H9 (cell line): ENCODE measurements around the gene TNFRSF11A. TPM values are rescaled to one million over a fixed set of nuclear protein-coding genes. Genes with fewer than 3 reads are reported as not detected.

Source experiments
- DNase-seq: peaks from one replicate; pipeline ENCODE4 v3.0.0-alpha.2; 2017
- H2AFZ ChIP-seq: one replicate; pipeline ENCODE4 v1.6.1; 2013; ENCODE audit warnings: mild to moderate bottlenecking, low read length, control low read depth, moderate library complexity
- H2AK5ac ChIP-seq: 2 replicates; pipeline ENCODE4 v1.6.1; 2013; ENCODE audit warnings: low read length, control low read depth, mixed read lengths; ENCODE audit not compliant: insufficient read length
- H2BK120ac ChIP-seq: one replicate; pipeline ENCODE4 v1.6.1; 2013; ENCODE audit warnings: low read depth, mild to moderate bottlenecking, low read length, control low read depth, inconsistent platforms; ENCODE audit not compliant: poor library complexity, severe bottlenecking
- H2BK12ac ChIP-seq: 2 replicates; pipeline ENCODE4 v1.6.1; 2013; ENCODE audit warnings: low read length, control low read depth, mixed read lengths, low read depth; ENCODE audit not compliant: insufficient read length
- H2BK15ac ChIP-seq: 2 replicates; pipeline ENCODE4 v1.6.1; 2013; ENCODE audit warnings: low read depth, low read length, control low read depth
- H2BK20ac ChIP-seq: one replicate; pipeline ENCODE4 v1.6.1; 2013; ENCODE audit warnings: low read depth, mild to moderate bottlenecking, low read length, control low read depth, inconsistent platforms; ENCODE audit not compliant: poor library complexity, severe bottlenecking
- H2BK5ac ChIP-seq: 2 replicates; pipeline ENCODE4 v1.6.1; 2013; ENCODE audit warnings: low read length, control low read depth, mixed read lengths; ENCODE audit not compliant: insufficient read length
- H3K14ac ChIP-seq: 2 replicates; pipeline ENCODE4 v1.6.1; 2013; ENCODE audit warnings: low read length, control low read depth; ENCODE audit not compliant: insufficient read depth
- H3K18ac ChIP-seq: 2 replicates; pipeline ENCODE4 v1.6.1; 2013; ENCODE audit warnings: low read depth, mild to moderate bottlenecking, mixed read lengths, low read length, control low read depth; ENCODE audit not compliant: insufficient read length
- H3K23ac ChIP-seq: 2 replicates; pipeline ENCODE4 v1.6.1; 2013; ENCODE audit warnings: low read length, control low read depth, mixed read lengths, low read depth; ENCODE audit not compliant: insufficient read length
- H3K23me2 ChIP-seq: 2 replicates; pipeline ENCODE4 v1.6.1; 2013; ENCODE audit warnings: low read depth, mild to moderate bottlenecking, mixed read lengths, low read length, control low read depth; ENCODE audit not compliant: insufficient read length, poor library complexity, severe bottlenecking
- H3K27ac ChIP-seq: 2 replicates; pipeline ENCODE4 v1.5.1; 2013; ENCODE audit warnings: low read length, control low read depth, mixed read lengths, low read depth; ENCODE audit not compliant: insufficient read length
- H3K27me3 ChIP-seq: 2 replicates; pipeline ENCODE4 v1.6.1; 2013; ENCODE audit warnings: low read length, control low read depth, inconsistent platforms; ENCODE audit not compliant: insufficient read depth
- H3K4ac ChIP-seq: 2 replicates; pipeline ENCODE4 v1.6.1; 2013; ENCODE audit warnings: low read depth, mild to moderate bottlenecking, control low read depth, inconsistent platforms, low read length, moderate library complexity
- H3K4me1 ChIP-seq: 2 replicates; pipeline ENCODE4 v1.6.1; 2013; ENCODE audit warnings: low read length, control low read depth, inconsistent platforms; ENCODE audit not compliant: insufficient read depth
- H3K4me2 ChIP-seq: 2 replicates; pipeline ENCODE4 v1.6.1; 2013; ENCODE audit warnings: low read length, control low read depth, mixed read lengths; ENCODE audit not compliant: insufficient read length, insufficient read depth
- H3K56ac ChIP-seq: 2 replicates; pipeline ENCODE4 v1.6.1; 2013; ENCODE audit warnings: low read depth, mild to moderate bottlenecking, mixed read lengths, low read length, control low read depth; ENCODE audit not compliant: insufficient read length
- H3K79me1 ChIP-seq: 2 replicates; pipeline ENCODE4 v1.6.1; 2013; ENCODE audit warnings: low read depth, mild to moderate bottlenecking, moderate library complexity, low read length, control low read depth, inconsistent platforms; ENCODE audit not compliant: insufficient read depth, poor library complexity, severe bottlenecking
- H3K79me2 ChIP-seq: 2 replicates; pipeline ENCODE4 v1.6.1; 2013; ENCODE audit warnings: low read length, control low read depth, inconsistent platforms; ENCODE audit not compliant: insufficient read depth
- H3K9ac ChIP-seq: 2 replicates; pipeline ENCODE4 v1.6.1; 2013; ENCODE audit warnings: low read length, control low read depth, mixed read lengths; ENCODE audit not compliant: insufficient read length; ENCODE audit errors: extremely low read depth
- H3K9me3 ChIP-seq: one replicate; pipeline ENCODE4 v1.6.1; 2013; ENCODE audit warnings: low read depth, low read length, inconsistent platforms; ENCODE audit not compliant: control insufficient read depth
- H3T11ph ChIP-seq: one replicate; pipeline ENCODE4 v1.6.1; 2013; ENCODE audit warnings: mild to moderate bottlenecking, low read length, control low read depth, inconsistent platforms
- H4K20me1 ChIP-seq: one replicate; pipeline ENCODE4 v1.6.1; 2013; ENCODE audit not compliant: control insufficient read depth, insufficient read length, insufficient read depth
- H4K5ac ChIP-seq: 2 replicates; pipeline ENCODE4 v1.6.1; 2013; ENCODE audit warnings: low read depth, mild to moderate bottlenecking, mixed read lengths, low read length, control low read depth; ENCODE audit not compliant: insufficient read length
- H4K8ac ChIP-seq: replicated peaks from 2 replicates; pipeline ENCODE4 v1.6.1; 2013; ENCODE audit warnings: low read length, control low read depth, mixed read lengths, low read depth; ENCODE audit not compliant: insufficient read length
- H4K91ac ChIP-seq: 2 replicates; pipeline ENCODE4 v1.6.1; 2013; ENCODE audit warnings: low read depth, mild to moderate bottlenecking, moderate library complexity, mixed read lengths, low read length, control low read depth; ENCODE audit not compliant: insufficient read length
- H3K27ac Mint-ChIP-seq, 3 experiments: 2 replicates in 2 of 3; 3 replicates in 1 of 3; pipeline ENCODE4 v1.8.0; 2020 to 2021; ENCODE audit warnings: mixed read lengths in 3 of 3, mild to moderate bottlenecking in 1 of 3, moderate library complexity in 1 of 3
- H3K27me3 Mint-ChIP-seq: 2 replicates; pipeline ENCODE4 v1.8.0; 2021; ENCODE audit warnings: low read depth, mild to moderate bottlenecking, moderate library complexity, mixed read lengths
- H3K36me3 Mint-ChIP-seq, 3 experiments: 2 replicates in 2 of 3; 3 replicates in 1 of 3; pipeline ENCODE4 v1.8.0; 2020 to 2021; ENCODE audit warnings: low read depth in 3 of 3, mixed read lengths in 3 of 3; ENCODE audit not compliant: insufficient read depth in 1 of 3
- H3K4me1 Mint-ChIP-seq, 2 experiments: 2 replicates each; pipeline ENCODE4 v1.8.0; 2020; ENCODE audit warnings: mixed read lengths in 2 of 2
- H3K4me3 Mint-ChIP-seq, 2 experiments: 2 replicates in 1 of 2; 3 replicates in 1 of 2; pipeline ENCODE4 v1.8.0; 2020 to 2021; ENCODE audit warnings: mild to moderate bottlenecking in 2 of 2, mixed read lengths in 2 of 2, moderate library complexity in 1 of 2
- H3K9me3 Mint-ChIP-seq, 2 experiments: 2 replicates in 1 of 2; 3 replicates in 1 of 2; pipeline ENCODE4 v1.8.0; 2020; ENCODE audit warnings: mild to moderate bottlenecking in 2 of 2, mixed read lengths in 2 of 2, moderate library complexity in 1 of 2
- CTCF ChIP-seq: fragments of 200-600 bp; sonication (generic); conservative IDR thresholded peaks from 3 replicates; pipeline ENCODE4 v1.8.0; 2021; ENCODE audit warnings: antibody characterized with exemption, mild to moderate bottlenecking
- WGBS: extraction: QIAGEN DNeasy Blood & Tissue Kit; methylation state at CpG from one replicate; pipeline ENCODE4 v1.1.7; 2013; ENCODE audit warnings: missing lambda C conversion rate, low lambda C conversion rate, mixed read lengths; ENCODE audit not compliant: insufficient read length; ENCODE audit errors: extremely low coverage; 5-methylcytosine and 5-hydroxymethylcytosine counted together
- total RNA-seq: library from RNA; stranded (reverse); gene quantifications from 2 replicates; pipeline ENCODE4 v1.2.1, GENCODE V29; 2021

TNFRSF11A gene
- total RNA-seq, 1 experiment from 2014 or later: 7.8 TPM

DNA sequence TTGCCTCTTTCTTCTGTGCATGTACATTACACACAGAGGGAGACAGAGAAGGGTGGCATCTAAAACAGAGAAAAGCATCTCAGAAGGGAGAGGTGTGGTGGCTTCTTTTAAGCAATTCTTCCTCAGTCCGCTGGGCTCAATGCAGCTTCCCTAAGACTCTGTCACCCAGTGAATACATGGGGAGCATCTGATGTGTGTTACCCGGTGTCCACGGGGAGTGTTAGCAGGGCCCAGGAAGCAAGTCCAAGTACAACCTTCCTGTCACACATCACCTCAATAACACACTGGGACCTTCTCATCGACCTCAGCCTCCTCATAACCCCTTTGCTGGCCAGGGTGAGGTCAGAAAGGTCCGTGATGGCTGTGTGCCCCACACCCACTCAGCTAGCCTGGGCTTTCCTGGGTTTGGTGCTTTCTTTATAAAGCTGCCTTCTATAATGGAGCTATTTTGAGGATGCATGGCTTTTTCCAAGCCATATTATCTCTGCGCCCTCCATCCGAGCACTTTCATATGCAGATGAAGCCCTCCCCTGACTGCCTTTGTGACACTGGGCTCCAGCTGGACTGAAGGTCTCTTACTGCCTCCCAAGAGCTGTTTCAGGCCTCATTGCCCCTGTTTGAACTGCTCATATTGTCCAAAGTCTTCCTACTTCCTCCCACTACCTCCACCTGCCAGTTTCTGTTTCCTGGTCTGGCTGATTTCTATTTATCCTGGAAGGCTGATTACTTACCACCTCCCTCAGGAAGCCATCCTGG lies 21.4 kb downstream of the TNFRSF11A start:
- no peak for TF ChIP-seq CTCF
- Histone ChIP-seq H3K18ac (peak overlapping the region; percentile 9), H3K23me2 (no peaks in the 10 kb centered on the region), H3K4ac (no peak overlapping the region), H3K9me3 (no peaks in the 10 kb centered on the region), H2AFZ (no peak overlapping the region), H2BK120ac (no peak overlapping the region), H4K91ac (no peak overlapping the region), H3K79me2 (no peaks in the 10 kb centered on the region), H2BK5ac (no peak overlapping the region), H3K4me1 (peaks cover 10% of the 10 kb centered on the region; the same call in 1 of the 2 replicates), H3K14ac (no peak overlapping the region), H3K27me3 (no peaks in the 10 kb centered on the region), H4K5ac (no peak overlapping the region), H3K23ac (no peak overlapping the region), H3T11ph (no peak overlapping the region), H2BK12ac (no peak overlapping the region), H4K8ac (no peak overlapping the region), H3K56ac (no peak overlapping the region), H3K4me2 (peak overlapping the region; percentile 33), H2AK5ac (no peak overlapping the region), H3K9ac (no peak overlapping the region), H4K20me1 (no peaks in the 10 kb centered on the region), H3K79me1 (no peaks in the 10 kb centered on the region), H2BK20ac (no peak overlapping the region), H2BK15ac (no peak overlapping the region), H3K27ac (no peak overlapping the region)
- peaks cover 11% of the 10 kb centered on the region for H3K27me3 Mint-ChIP-seq
- no CpG with 5 or more reads among the region's 7 CpGs for WGBS
- peak overlapping the region; percentile 1 to 60; a peak in 4 of 5 replicates for H3K4me3 Mint-ChIP-seq
- peaks cover 1 to 9% (median 4%) of the 10 kb centered on the region in 3 experiments; a peak in 5 of 7 replicates for H3K36me3 Mint-ChIP-seq
- peak overlapping the region in 2 of 3 experiments; percentile 32 to 54; a peak in 4 of 7 replicates for H3K27ac Mint-ChIP-seq
- H3K4me1 Mint-ChIP-seq: peaks cover 32% of the 10 kb centered on the region in 2 experiments
- DNase-seq: no peak
- H3K9me3 Mint-ChIP-seq: no peaks in the 10 kb centered on the region
